Measurements from ENCODE around the gene DTNBP1.
"Not testable (repeated sequence)": the region's sequence is repeated elsewhere in the genome, so short reads cannot be mapped to it uniquely, and the experiment has no call there.

The DTNBP1 gene

DNA sequence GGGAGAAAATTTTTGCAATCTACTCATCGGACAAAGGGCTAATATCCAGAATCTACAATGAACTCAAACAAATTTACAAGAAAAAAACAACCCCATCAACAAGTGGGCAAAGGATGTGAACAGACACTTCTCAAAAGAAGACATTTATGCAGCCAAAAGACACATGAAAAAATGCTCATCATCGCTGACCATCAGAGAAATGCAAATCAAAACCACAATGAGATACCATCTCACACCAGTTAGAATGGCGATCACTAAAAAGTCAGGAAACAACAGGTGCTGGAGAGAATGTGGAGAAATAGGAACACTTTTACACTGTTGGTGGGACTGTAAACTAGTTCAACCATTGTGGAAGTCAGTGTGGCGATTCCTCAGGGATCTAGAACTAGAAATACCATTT lies 4.1 kb upstream of the DTNBP1 start:
- not testable (repeated sequence) for DNase-seq (ENCODE audit: low read depth, low spot score)

DNA sequence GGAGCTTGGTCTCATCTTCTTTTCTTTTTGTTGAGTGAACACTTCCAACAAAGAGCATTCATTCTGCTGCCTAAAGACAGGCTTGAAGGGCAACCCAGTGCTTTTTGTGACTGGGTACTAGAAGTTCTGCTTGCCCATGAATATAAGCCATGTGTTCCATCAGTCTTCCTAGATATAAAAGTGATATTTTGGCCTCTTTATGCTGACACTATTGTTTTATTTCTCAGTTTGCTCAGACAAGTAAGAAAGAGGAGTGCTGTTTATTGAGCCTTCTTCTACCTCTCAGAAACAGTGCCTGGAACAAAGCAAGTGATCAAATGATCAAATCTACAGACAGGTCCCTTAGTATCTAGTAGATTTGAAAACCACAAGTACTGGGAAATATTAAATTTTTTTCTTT lies 2.4 kb upstream of the DTNBP1 start:
- DNase-seq (ENCODE audit: low read depth, low spot score): no peak

GRCh38 chr6:15663130-15663871 lies 473 bp upstream of the DTNBP1 start:
- no peak for DNase-seq (ENCODE audit: low read depth, low spot score)

GRCh38 chr6:15661853-15662325 lies 939 bp downstream of the DTNBP1 start:
- DNase-seq (ENCODE audit: low read depth, low spot score): no peak

DNA sequence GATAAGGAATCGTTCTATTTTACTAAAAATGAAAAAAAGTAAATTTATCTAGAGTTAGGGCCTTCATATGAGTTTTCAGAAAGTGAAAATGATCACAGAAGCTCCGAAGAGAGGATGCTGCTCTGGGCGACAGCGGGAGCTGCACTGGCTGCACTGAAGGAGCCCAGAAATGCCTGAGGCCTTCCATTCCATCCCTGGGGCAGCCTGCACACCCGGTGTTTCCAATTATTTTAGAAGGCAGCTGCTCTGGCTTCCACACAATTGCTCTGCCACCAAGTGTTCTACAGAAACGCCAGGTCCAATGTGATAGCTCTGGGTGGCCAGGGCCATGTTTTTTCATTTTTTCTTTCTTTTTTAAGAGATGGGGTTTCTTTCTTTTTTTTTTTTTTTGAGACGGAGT lies 3.6 kb downstream of the DTNBP1 start:
- no peak for DNase-seq (ENCODE audit: low read depth, low spot score)

DNA sequence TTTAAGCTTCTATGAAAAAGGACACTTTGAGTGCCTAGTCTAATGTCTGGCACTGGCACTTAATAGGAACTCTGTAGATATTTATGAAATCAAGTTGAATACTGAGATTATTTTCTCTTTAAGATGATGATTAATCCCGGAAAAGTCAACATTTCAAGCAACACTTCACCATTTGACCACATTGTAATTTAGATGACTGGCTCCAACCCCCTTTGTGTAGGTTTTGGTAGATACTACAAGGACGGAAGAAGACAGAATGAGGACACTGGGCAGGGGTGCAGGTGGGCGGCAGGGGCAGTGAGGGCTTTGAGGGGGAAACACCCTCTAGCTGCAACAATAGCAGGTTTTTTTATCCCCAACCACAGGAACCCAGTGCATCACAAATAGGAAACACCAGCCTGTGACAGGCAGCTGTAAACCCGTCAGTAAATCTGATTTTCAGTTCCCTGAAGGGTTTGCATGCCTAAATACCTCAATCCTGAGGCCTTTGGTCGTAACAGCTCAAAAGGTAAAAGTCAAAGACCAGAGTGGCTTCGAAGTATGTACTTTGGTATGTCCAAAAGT lies 4.6 kb downstream of the DTNBP1 start:
- no peak for DNase-seq (ENCODE audit: low read depth, low spot score)

DNA sequence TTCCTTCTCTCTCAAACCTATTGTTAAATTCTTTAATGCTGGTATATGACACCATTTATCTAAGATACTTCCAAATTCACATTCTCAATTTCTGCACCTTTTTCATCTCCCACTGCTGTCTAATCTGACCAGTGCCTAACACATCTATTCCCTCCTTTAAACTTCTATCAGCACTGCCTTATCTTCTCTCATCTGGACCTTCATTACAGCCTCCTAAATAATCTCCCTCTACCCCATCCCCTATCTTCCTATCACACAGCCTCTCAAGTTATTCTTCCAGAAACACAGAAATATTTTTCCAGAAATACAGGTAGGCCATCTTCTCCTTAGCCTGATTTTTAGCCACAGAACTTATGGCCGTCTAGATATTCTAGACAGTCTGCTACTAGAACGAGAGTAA lies 5.5 kb downstream of the DTNBP1 start:
- DNase-seq (ENCODE audit: low read depth, low spot score): no peak

GRCh38 chr6:15656145-15656544 lies 6.7 kb downstream of the DTNBP1 start:
- DNase-seq (ENCODE audit: low read depth, low spot score): no peak

GRCh38 chr6:15654250-15654649 lies 8.6 kb downstream of the DTNBP1 start:
- DNase-seq (ENCODE audit: low read depth, low spot score): no peak

GRCh38 chr6:15653581-15653980 lies 9.2 kb downstream of the DTNBP1 start:
- no peak for DNase-seq (ENCODE audit: low read depth, low spot score)

GRCh38 chr6:15650004-15650559 lies 12.7 kb downstream of the DTNBP1 start:
- not testable (repeated sequence) for DNase-seq (ENCODE audit: low read depth, low spot score)

- DNase-seq (ENCODE audit: low read depth, low spot score): no peak
Observed at GRCh38 chr6:15644904-15645303, 17.9 kb downstream of the DTNBP1 start.

DNA sequence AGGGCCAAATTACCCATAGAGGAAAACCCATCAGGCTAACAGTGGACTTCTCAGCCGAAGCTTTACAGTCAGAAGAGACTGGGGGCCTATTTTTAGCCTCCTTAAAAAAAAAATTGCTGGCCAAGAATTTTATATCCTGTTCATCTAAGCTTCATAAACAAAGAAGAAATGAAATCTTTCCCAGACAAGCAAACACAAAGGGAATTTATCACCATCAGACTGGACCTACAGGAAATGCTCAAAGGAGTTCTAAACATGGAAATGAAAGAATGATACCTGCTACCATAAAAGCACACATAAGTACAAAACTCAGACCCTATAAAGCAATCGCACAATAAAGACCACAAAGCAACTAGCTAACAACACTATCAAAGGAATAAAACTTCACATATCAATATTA lies 19.3 kb downstream of the DTNBP1 start:
- DNase-seq (ENCODE audit: low read depth, low spot score): no peak

GRCh38 chr6:15642276-15642675 lies 20.6 kb downstream of the DTNBP1 start:
- no peak for DNase-seq (ENCODE audit: low read depth, low spot score)

DNA sequence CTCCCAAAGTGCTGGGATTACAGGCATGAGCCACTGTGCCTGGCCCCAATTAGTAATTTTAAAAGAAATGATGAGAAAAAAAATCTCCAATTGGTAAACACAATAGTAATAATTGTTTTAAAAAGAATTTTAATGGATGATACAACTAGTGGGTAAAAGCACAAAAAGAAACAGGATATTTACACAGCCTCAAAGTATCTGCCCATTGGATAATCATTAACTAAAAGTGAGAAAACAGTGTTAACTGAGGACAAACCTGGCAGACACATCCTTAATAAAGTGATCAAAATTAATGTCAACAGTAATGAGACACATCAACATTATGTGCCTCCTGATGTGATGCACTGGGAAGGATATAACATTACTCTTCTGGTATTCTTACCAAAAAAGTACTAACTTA lies 24.5 kb downstream of the DTNBP1 start:
- DNase-seq (ENCODE audit: low read depth, low spot score): no peak

- DNase-seq (ENCODE audit: low read depth, low spot score): no peak
Observed at GRCh38 chr6:15631432-15631831, 31.4 kb downstream of the DTNBP1 start.

- no peak for DNase-seq (ENCODE audit: low read depth, low spot score)
Observed at GRCh38 chr6:15630202-15630601, 32.6 kb downstream of the DTNBP1 start.

DNA sequence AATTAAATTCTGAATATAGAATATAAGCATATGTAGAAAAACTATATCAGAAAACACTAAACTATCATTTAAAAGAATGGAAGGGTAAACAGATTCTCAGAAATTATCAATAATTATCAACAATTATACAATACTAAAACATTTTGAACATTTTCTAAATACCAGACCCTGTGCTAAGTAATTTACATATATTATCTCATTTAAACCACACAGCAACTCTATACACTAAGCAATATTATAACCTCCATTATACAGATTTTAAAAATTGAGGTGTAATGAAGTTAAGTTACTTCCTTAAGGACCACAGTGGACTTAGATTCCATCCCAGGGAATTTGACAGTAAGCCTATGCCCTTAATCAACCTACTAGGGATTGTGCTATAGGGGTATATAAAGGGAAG lies 33.3 kb downstream of the DTNBP1 start:
- no peak for DNase-seq (ENCODE audit: low read depth, low spot score)

GRCh38 chr6:15628499-15629131 lies 34.2 kb downstream of the DTNBP1 start:
- peak; percentile 7 for DNase-seq (ENCODE audit: low read depth, low spot score)

- DNase-seq (ENCODE audit: low read depth, low spot score): no peak
Observed at GRCh38 chr6:15627821-15628220, 35.0 kb downstream of the DTNBP1 start.

DNA sequence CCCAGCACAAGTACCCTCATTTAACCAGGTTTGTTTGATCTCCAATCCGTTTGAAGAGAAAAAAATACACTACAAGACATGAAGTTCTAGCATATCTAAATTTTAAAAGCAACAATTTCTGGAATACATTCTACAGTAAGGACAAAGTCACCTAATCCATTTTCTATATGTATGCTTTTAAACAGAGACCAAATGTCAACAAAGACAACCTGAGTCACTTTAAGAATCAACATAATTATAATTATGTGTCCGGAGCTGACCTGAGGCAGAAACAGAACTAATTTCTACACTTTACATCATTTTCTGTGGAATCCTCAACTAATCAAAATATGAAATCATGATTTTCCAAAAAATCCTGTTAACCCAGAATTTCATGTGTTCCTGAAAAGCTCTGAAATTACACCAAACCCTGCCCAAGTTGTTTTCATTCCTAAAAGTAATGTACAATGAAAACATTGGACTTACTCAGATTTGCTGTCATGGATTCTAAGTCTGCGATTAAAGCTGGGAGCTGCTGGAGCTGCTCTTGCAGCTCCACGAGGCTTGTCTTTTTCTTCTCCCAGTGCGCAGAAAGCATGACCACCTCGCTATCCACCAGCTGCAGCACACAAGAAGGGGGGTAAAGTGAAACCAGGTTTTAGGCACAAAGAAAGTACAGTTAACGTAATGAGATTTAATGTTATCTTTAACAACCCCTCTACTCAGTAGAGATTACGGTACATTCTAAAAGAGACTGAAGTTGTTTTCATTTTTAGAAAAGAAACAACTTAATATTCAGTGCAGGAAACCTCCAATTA lies 35.8 kb downstream of the DTNBP1 start:
- no peak for DNase-seq (ENCODE audit: low read depth, low spot score)

DNA sequence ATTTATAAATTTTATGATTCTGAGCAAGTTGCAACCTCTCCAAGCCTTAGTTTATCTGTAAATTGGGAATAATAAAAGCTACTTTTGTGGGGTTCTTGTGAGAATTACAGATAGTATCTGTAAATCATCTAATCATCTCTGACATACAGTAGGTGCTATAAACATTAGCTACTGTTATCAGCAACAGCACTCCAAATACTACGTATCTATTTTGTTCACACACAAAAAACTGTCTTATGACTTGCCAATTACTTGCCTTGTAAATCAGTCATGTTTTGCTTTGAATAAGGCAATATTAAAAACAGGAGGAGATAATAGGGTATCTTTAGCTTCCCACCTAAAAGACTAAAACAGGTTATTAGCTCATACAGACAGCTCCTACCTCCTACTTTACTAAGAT lies 36.7 kb downstream of the DTNBP1 start:
- no peak for DNase-seq (ENCODE audit: low read depth, low spot score)
